ENCODE data around the gene SPPL2C. TPM values are rescaled to one million over a fixed set of nuclear protein-coding genes. Genes with fewer than 3 reads are reported as not detected.

Gene SPPL2C
- total and polyA plus RNA-seq, 2 of the 8 experiments (the other 6 are each of a cell fraction or from before 2014, with no cell fraction given), result not detected

GRCh38 chr17:45873728-45874127 is 29.0 kb downstream of the SPPL2C start:
- FAIRE-seq, result no peak
- no peak overlapping the region for H3K27ac ChIP-seq (ENCODE audit: low read depth, low read length)
- no peak for TF ChIP-seq CBX5 (IDR thresholded peaks at IDR 0.05; ENCODE audit: low read depth, low read length)
- no peak for TF ChIP-seq NANOG (IDR thresholded peaks at IDR 0.05; ENCODE audit: insufficient read depth, low read depth, low read length, poor library complexity, severe bottlenecking)
- no peak for TF ChIP-seq KDM1A (IDR thresholded peaks at IDR 0.05; ENCODE audit: borderline replicate concordance, low read length)
- no peak for TF ChIP-seq POU5F1 (IDR thresholded peaks at IDR 0.05; ENCODE audit: low read depth, low read length)
- no peak for TF ChIP-seq CTBP2 (IDR thresholded peaks at IDR 0.05; ENCODE audit: borderline replicate concordance, insufficient read depth, insufficient read length, low read length)
- no peak for TF ChIP-seq EGR1 (IDR thresholded peaks at IDR 0.05; ENCODE audit: borderline replicate concordance, low read depth, low read length)
- TF ChIP-seq PHF8 (conservative IDR thresholded peaks at IDR 0.05; ENCODE audit: low read depth, low read length), result no peak
- no peak for TF ChIP-seq CHD1 (IDR thresholded peaks at IDR 0.05; ENCODE audit: low read depth, low read length)
- TF ChIP-seq CEBPB (IDR thresholded peaks at IDR 0.05; ENCODE audit: low read depth, low read length), result no peak

More at GRCh38 chr17:45873728-45874127, 29.0 kb downstream of the SPPL2C start:
- no peaks in the 10 kb centered on the region for H3K79me2 ChIP-seq (ENCODE audit: control insufficient read depth in 1 of 2, insufficient read depth in 2 of 2, low read length in 2 of 2)
- no peak overlapping the region for H2BK120ac ChIP-seq (replicated peaks; ENCODE audit: low read depth, low read length)
- no peak overlapping the region for H3K18ac ChIP-seq (ENCODE audit: extremely low read depth, low read length)
- H2BK20ac ChIP-seq (ENCODE audit: low read length), result no peak overlapping the region
- no peak overlapping the region for H4K91ac ChIP-seq (replicated peaks; ENCODE audit: insufficient read length, low read length)
- H3K4me3 ChIP-seq (ENCODE audit: extremely low read depth in 1 of 4, insufficient read depth in 2 of 4, low read depth in 3 of 4, low read length in 4 of 4), result no peak overlapping the region
- no peak overlapping the region for H3K56ac ChIP-seq (replicated peaks; ENCODE audit: insufficient read length, low read depth, low read length)
- H3K23ac ChIP-seq (ENCODE audit: insufficient read length), result no peak overlapping the region
- CTCF ChIA-PET (ENCODE audit: partially characterized antibody), result interaction anchor here (0.7 to 1.4 kb wide), 4 partner anchors 21 to 153 kb away, joined by 3 to 5 read pairs (median 4); no protein-coding TSS in a partner anchor
- H3K9me3 ChIP-seq (ENCODE audit: insufficient read depth in 2 of 2, low read depth in 1 of 2, low read length in 1 of 2), result peaks cover 0 to 3% of the 10 kb centered on the region in 2 experiments; a peak in 1 of 4 replicates
- H3K4ac ChIP-seq (replicated peaks; ENCODE audit: insufficient read length, low read depth, low read length), result no peak overlapping the region
- H3K36me3 ChIP-seq (ENCODE audit: control insufficient read depth in 2 of 4, insufficient read depth in 4 of 4, low read length in 3 of 4), result no peaks in the 10 kb centered on the region
- H4K5ac ChIP-seq (ENCODE audit: insufficient read length, low read depth, low read length), result no peak overlapping the region
- H3K4me2 ChIP-seq (ENCODE audit: insufficient read depth in 1 of 2, low read depth in 2 of 2, low read length in 2 of 2), result no peak overlapping the region
- H4K20me1 ChIP-seq (replicated peaks in 1 of 2; ENCODE audit: control insufficient read depth in 1 of 2, insufficient read depth in 2 of 2, low read length in 2 of 2), result no peaks in the 10 kb centered on the region
- no peaks in the 10 kb centered on the region for H3K79me1 ChIP-seq (ENCODE audit: low read depth, low read length)
- no peaks in the 10 kb centered on the region for H3K27me3 ChIP-seq (replicated peaks in 1 of 4; ENCODE audit: control insufficient read depth in 3 of 4, extremely low read depth in 1 of 4, insufficient read depth in 3 of 4, low read length in 3 of 4)
- 70% methylated on average over 6 of the region's 6 CpGs; no CpG with 5 or more reads in 1 of the 2 experiments for WGBS, 2 experiments (ENCODE audit: extremely low coverage in 1 of 2, insufficient coverage in 1 of 2, insufficient read length in 1 of 2, insufficient replicate concordance in 2 of 2, low coverage in 1 of 2, low lambda C conversion rate in 2 of 2, missing lambda C conversion rate in 1 of 2)
- DNase-seq (ENCODE audit: low read depth in 1 of 2, low spot score in 2 of 2), result no peak
- no peak overlapping the region for H2AFZ ChIP-seq (ENCODE audit: low read length)
- H2BK12ac ChIP-seq (ENCODE audit: low read depth, low read length), result no peak overlapping the region
- H2BK5ac ChIP-seq (ENCODE audit: low read depth, low read length), result no peak overlapping the region
- no peak overlapping the region for H3K14ac ChIP-seq (ENCODE audit: insufficient read length)
- H2BK15ac ChIP-seq (ENCODE audit: low read length), result no peak overlapping the region
- H3K9ac ChIP-seq (replicated peaks in 1 of 4; ENCODE audit: extremely low read depth in 1 of 4, low read depth in 3 of 4, low read length in 3 of 4), result no peak overlapping the region
- POLR2A ChIA-PET (ENCODE audit: partially characterized antibody), result interaction anchor here (0.6 kb wide), 1 partner anchor 107 kb away, joined by 3 read pairs; no protein-coding TSS in a partner anchor
- no peak overlapping the region for H2AK5ac ChIP-seq (ENCODE audit: low read depth, low read length)
- no peaks in the 10 kb centered on the region; a peak in 1 of 7 replicates for H3K4me1 ChIP-seq (replicated peaks in 1 of 4; ENCODE audit: control insufficient read depth in 3 of 4, insufficient read depth in 4 of 4, low read length in 3 of 4)
- H3K23me2 ChIP-seq (ENCODE audit: low read depth, low read length), result no peaks in the 10 kb centered on the region
- H4K8ac ChIP-seq (ENCODE audit: extremely low read depth, insufficient read depth, low read length), result no peak overlapping the region

Measured in H1 (cell line).